Measurements from ENCODE around the gene NUDT5. TPM values are rescaled to one million over a fixed set of nuclear protein-coding genes. Genes with fewer than 3 reads are reported as not detected.

Gene NUDT5
- total RNA-seq, 2 donors from 2014 or later, result 102 to 126 TPM

DNA sequence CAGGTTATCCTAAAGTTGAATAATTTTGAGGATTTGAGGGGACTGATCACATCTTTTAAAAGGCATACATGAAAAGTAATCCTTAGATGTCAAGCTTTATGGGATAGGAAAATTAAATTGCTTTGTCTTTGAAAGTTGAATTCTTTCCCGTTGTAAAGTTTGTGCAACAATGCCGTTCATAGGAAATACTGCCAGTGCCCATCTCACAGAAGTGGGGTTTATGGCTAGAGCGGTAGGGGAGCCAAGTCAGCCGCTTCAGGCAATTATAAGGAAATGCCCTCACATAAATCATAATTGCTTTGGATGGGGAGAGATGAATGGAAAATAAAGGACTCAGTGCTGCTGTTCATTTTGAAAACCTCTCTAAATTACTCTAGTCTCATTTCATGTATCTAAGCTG, 18.4 kb upstream of the NUDT5 start:
- ATAC-seq (no peak), DNase-seq (ENCODE audit: low spot score in 2 of 2) (no peak)
- peak overlapping the region; percentile 67 to 70 for H3K27ac Mint-ChIP-seq
- H3K36me3 Mint-ChIP-seq, result peaks cover 16 to 27% of the 10 kb centered on the region in 2 donors
- no peaks in the 10 kb centered on the region for H3K9me3 Mint-ChIP-seq

DNA sequence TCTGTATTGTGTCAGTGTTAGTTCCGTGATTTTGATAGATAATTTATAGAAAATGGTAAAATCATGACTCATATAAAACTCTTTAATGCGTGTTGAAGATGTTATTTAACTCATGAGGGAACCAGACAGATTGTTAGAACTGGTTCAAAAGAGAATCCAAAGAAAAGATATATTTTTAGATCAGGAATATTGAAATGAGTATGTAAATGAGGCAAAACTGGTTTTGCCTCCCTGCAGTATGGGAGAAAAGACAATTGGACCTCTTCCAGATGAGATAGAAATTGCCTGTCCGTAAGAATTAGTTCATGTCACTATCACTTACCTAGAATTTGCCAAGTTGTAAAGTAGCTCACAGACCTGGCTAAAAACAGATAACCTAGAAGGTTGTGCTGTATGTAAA, 17.9 kb upstream of the NUDT5 start:
- no peak overlapping the region for H3K27ac Mint-ChIP-seq
- H3K9me3 Mint-ChIP-seq, result no peaks in the 10 kb centered on the region
- H3K36me3 Mint-ChIP-seq, result peaks cover 11 to 23% of the 10 kb centered on the region in 2 donors
- DNase-seq (ENCODE audit: low spot score in 2 of 2), result no peak
- no peak for ATAC-seq

- Mint-ChIP-seq H3K27ac (no peak overlapping the region), H3K36me3 (peaks cover 9 to 19% of the 10 kb centered on the region in 2 donors), H3K9me3 (no peaks in the 10 kb centered on the region)
- ATAC-seq, result no peak
- DNase-seq (ENCODE audit: low spot score in 2 of 2), result no peak
These were observed 16.8 kb upstream of the NUDT5 start for GRCh38 chr10:12212454-12212853.

DNA sequence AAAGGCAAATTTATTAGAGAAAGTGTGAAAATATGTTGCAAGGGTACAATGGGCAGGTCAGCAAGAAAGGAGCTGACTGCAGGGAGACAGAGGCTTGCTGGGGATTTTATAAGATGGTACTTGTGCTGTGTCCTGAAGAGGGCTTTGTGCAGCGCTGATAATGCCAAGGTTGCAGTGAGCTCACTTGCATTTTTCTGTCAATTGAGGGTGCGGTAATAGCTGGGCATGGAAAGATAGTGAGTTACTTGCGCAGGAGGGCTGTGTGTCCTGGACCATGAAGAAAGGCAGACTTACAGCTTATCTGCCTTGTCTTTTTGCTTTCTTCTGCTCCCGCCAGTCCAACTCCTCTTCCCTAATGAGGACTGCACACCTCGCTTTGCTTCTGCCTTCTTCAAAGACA, 12.8 kb upstream of the NUDT5 start:
- DNase-seq (ENCODE audit: low spot score in 2 of 2), result no peak
- ATAC-seq, result no peak
- no peaks in the 10 kb centered on the region for H3K9me3 Mint-ChIP-seq
- H3K36me3 Mint-ChIP-seq, result peaks cover 4 to 5% of the 10 kb centered on the region in 2 donors
- H3K27ac Mint-ChIP-seq, result peak overlapping the region in 1 of 2 donors; percentile 84

DNA sequence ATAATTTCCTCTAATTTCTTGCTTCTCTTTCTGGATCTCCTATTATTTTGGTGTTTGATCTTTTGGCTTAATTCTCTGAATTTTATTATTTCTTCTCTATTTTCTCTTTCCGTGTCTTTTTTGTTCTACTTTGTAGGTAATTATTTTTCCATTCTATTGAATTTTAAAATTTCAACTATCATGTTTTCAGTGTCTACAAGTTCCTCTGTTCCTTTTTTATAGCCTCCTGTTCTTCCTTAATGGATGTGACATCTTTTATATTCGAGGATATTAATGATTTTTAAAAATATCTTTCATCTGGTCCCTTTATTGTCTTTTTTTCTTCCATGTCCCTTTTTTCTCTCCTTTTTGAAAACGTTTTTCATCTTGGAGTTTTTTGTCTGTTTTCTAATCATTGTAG, 11.4 kb upstream of the NUDT5 start:
- no peaks in the 10 kb centered on the region for H3K9me3 Mint-ChIP-seq
- DNase-seq (ENCODE audit: low spot score in 2 of 2) (no peak), ATAC-seq (no peak)
- peaks cover 4 to 5% of the 10 kb centered on the region in 2 donors for H3K36me3 Mint-ChIP-seq
- peak overlapping the region in 1 of 2 donors; percentile 25 for H3K27ac Mint-ChIP-seq

GRCh38 chr10:12205082-12205481, 9.4 kb upstream of the NUDT5 start:
- no peak overlapping the region for H3K27ac Mint-ChIP-seq
- H3K36me3 Mint-ChIP-seq, result peaks cover 8 to 20% of the 10 kb centered on the region in 2 donors
- DNase-seq (ENCODE audit: low spot score in 2 of 2) (no peak), ATAC-seq (no peak)
- no peaks in the 10 kb centered on the region for H3K9me3 Mint-ChIP-seq

DNA sequence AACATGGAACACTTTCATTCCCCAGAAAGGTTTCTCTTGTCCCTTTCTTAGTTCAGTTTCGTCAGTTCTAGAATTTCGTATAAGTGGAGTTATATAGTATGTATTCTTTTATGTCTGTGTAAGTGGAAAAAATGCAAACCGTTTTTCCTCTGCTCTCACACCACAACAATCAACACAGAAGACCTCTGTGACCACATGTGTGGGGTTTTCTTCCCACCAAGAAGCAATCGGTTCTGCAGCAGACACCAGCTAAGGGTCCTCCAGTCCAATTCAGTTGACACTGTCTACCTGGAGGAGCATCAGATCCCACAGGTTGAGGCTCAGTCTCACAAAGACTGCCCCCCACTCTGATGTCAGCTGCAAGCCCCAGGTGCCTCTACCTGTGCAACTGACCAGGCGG, 6.5 kb upstream of the NUDT5 start:
- Mint-ChIP-seq H3K27ac (no peak overlapping the region), H3K9me3 (no peaks in the 10 kb centered on the region), H3K36me3 (peaks cover 12 to 37% of the 10 kb centered on the region in 2 donors)
- peak; percentile 19 to 44 for ATAC-seq
- DNase-seq (ENCODE audit: low spot score in 2 of 2), result no peak

DNA sequence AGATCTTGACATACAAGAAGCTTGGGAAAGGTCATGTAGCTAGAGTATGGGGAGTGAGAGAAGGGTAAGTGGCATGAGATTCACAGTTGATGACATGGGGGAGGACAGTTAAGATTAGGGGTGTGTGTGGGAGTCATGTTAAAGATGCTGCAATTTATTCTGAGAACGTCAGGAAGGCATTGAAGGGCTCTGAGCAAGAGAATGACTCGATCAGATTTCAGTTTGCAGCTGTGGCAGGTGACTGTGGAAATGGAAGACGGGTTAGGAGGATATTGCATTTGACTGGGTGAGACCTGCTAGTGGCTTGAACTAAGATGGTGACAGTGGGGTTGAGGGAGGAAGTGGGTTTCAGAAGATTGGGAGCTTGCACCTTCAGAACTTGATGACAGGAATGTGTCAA, 5.9 kb upstream of the NUDT5 start:
- peak; percentile 90 to 93 for ATAC-seq
- Mint-ChIP-seq H3K9me3 (no peaks in the 10 kb centered on the region), H3K27ac (peak overlapping the region; percentile 5 to 23), H3K36me3 (peaks cover 16 to 41% of the 10 kb centered on the region in 2 donors)
- DNase-seq (ENCODE audit: low spot score in 2 of 2), result peak in 1 of 2 donors; percentile 20

GRCh38 chr10:12200850-12201249, 5.2 kb upstream of the NUDT5 start:
- peaks cover 23 to 48% of the 10 kb centered on the region in 2 donors for H3K36me3 Mint-ChIP-seq
- peak overlapping the region; percentile 5 to 23 for H3K27ac Mint-ChIP-seq
- ATAC-seq, result no peak
- no peaks in the 10 kb centered on the region for H3K9me3 Mint-ChIP-seq
- no peak for DNase-seq (ENCODE audit: low spot score in 2 of 2)

GRCh38 chr10:12198156-12198555, 2.5 kb upstream of the NUDT5 start:
- H3K36me3 Mint-ChIP-seq, result peaks cover 42 to 53% of the 10 kb centered on the region in 2 donors
- no peaks in the 10 kb centered on the region for H3K9me3 Mint-ChIP-seq
- DNase-seq (ENCODE audit: low spot score in 2 of 2) (no peak), ATAC-seq (no peak)
- H3K27ac Mint-ChIP-seq, result no peak overlapping the region

DNA sequence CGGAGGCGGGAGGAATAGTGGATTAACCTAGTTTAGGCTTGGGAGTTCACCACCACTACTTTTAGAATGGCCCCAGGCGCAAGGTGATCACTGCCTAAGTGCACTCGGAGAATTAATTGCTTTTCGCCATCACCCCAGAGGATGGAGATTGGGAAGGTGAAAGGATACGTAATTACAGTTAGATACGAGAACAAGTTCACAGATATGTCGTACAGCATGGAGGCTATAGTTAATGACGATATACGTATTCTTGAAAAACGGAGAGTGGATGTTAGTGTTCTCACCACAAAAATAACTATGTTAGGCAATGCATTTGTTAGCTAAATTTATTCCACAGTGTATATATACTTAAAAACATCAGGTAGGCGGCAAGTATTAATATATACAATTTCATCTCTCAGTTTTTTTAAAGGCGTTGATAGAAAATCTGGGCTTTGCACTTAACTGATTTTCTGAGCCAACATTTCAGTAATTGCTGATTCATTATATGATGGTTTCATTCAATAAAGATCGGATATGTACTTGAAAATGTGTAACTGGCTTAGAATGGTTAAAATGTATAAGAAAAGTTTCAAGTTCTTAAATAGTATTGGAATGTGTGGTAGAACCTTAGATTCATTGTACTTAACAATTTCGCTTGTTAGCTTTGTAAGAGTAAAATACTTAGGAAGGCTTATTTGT, 980 bp upstream of the NUDT5 start:
- ATAC-seq, result no peak
- no peak for DNase-seq (ENCODE audit: low spot score in 2 of 2)
- peak overlapping the region; percentile 99 to 100 for H3K27ac Mint-ChIP-seq

GRCh38 chr10:12195281-12195602, 449 bp downstream of the NUDT5 start:
- ATAC-seq (peak in 1 of 2 donors; percentile 1), DNase-seq (ENCODE audit: low spot score in 2 of 2) (no peak)
- no peaks in the 10 kb centered on the region for H3K9me3 Mint-ChIP-seq
- peaks cover 39 to 47% of the 10 kb centered on the region in 2 donors for H3K36me3 Mint-ChIP-seq
- H3K27ac Mint-ChIP-seq, result peak overlapping the region; percentile 99 to 100

More for the DNA sequence above, 980 bp upstream of the NUDT5 start:
- H3K36me3 Mint-ChIP-seq, result peaks cover 51 to 52% of the 10 kb centered on the region in 2 donors
- H3K9me3 Mint-ChIP-seq, result no peaks in the 10 kb centered on the region

GRCh38 chr10:12194752-12195271, 879 bp downstream of the NUDT5 start:
- no peak for ATAC-seq
- peaks cover 39 to 47% of the 10 kb centered on the region in 2 donors for H3K36me3 Mint-ChIP-seq
- H3K9me3 Mint-ChIP-seq, result no peaks in the 10 kb centered on the region
- peak in 1 of 2 donors; percentile 38 for DNase-seq (ENCODE audit: low spot score in 2 of 2)
- H3K27ac Mint-ChIP-seq, result peak overlapping the region; percentile 99 to 100

DNA sequence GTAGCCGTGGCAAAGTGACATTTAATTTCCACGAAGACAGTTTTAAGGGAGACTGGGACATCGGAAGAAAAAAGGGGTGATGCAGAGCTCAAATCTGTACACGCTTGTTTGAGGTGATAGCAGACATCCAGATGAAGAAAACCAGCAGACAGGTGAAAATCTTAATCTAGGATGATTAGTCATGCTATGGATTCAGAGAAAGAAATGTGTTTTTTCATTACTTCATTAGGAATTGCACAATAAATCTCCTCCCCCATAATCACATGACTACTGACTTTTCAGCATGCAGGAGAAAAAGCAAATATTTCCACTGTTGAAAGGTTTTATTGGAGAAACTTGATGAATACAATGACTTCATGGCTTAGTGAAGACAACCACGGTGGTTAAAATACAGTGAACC, 2.5 kb downstream of the NUDT5 start:
- H3K9me3 Mint-ChIP-seq, result no peaks in the 10 kb centered on the region
- DNase-seq (ENCODE audit: low spot score in 2 of 2), result no peak
- H3K36me3 Mint-ChIP-seq, result peaks cover 25 to 40% of the 10 kb centered on the region in 2 donors
- no peak for ATAC-seq
- peak overlapping the region in 1 of 2 donors; percentile 35 for H3K27ac Mint-ChIP-seq

- Mint-ChIP-seq H3K27ac (peak overlapping the region; percentile 2 to 84), H3K9me3 (no peaks in the 10 kb centered on the region), H3K36me3 (peaks cover 33 to 47% of the 10 kb centered on the region in 2 donors)
- no peak for DNase-seq (ENCODE audit: low spot score in 2 of 2)
- no peak for ATAC-seq
These were observed 4.0 kb downstream of the NUDT5 start for GRCh38 chr10:12191715-12192114.

- H3K27ac Mint-ChIP-seq, result no peak overlapping the region
- ATAC-seq (no peak), DNase-seq (ENCODE audit: low spot score in 2 of 2) (no peak)
- no peaks in the 10 kb centered on the region for H3K9me3 Mint-ChIP-seq
- H3K36me3 Mint-ChIP-seq, result peaks cover 24 to 31% of the 10 kb centered on the region in 2 donors
These were observed 6.3 kb downstream of the NUDT5 start for GRCh38 chr10:12189426-12189825.

DNA sequence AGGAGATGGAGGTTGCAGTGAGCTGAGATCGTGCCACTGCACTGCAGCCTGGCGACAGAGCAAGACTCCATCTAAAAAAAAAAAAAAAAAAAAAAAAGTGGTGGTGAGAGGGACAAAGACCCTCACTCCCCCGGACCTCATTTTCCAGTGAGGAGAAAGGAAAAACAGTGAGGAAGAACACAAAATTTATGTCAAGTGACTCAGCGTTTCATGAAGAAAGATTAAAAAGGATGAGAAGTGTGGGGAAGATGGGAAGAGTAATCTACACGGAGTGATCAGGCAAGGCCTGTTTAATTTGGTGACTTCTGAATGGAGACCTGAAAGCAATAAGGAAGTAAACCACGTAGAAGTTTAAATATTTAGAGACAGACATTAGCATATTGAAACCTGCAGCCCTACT, 7.0 kb downstream of the NUDT5 start:
- peaks cover 19 to 31% of the 10 kb centered on the region in 2 donors for H3K36me3 Mint-ChIP-seq
- ATAC-seq (no peak), DNase-seq (ENCODE audit: low spot score in 2 of 2) (no peak)
- peak overlapping the region in 1 of 2 donors; percentile 31 for H3K27ac Mint-ChIP-seq
- H3K9me3 Mint-ChIP-seq, result no peaks in the 10 kb centered on the region

DNA sequence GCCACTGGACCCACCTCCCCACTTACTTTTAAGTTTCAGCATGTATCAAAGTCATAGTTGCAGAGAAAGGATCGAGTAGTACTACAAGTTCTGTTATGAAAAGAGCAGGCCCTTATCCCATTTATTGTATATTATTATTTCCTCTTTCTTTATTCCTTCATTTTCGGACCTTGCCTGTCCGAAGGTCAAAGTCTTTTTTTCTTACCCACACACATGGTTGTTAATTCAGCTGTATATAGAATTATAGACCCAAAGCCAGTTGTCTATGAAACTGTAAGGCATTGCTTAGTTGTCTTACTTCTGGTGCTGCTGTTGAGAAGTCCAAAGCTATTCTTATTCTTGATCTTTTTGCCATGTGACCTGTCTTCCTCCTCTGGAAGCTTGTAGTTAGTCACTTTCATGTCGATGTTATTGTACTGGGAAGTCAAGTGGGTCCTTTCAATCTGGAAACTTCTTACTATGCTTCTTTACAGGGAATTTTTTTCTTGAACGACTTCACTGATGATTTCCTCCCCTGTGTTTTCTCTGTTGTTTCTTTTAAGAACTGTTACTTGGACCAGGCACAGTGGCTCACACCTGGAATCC, 8.3 kb downstream of the NUDT5 start:
- peaks cover 15 to 40% of the 10 kb centered on the region in 2 donors for H3K36me3 Mint-ChIP-seq
- DNase-seq (ENCODE audit: low spot score in 2 of 2), result no peak

More for the DNA sequence above, 8.3 kb downstream of the NUDT5 start:
- no peak for ATAC-seq
- Mint-ChIP-seq H3K9me3 (no peaks in the 10 kb centered on the region), H3K27ac (peak overlapping the region; percentile 61 to 78)
